Activated T-helper 2 cell treated with anti-CD3 and anti-CD28 coated beads, Interferon-gamma antibody, Interleukin-2, Interleukin-4, amounts not matched to agents 10 μg/mL and 5 μg/mL and 100 μg/mL, durations not matched to agents 14 hours and 24 hours and 36 hours (primary cell): ENCODE measurements around the gene BCAS3. TPM values are rescaled to one million over a fixed set of nuclear protein-coding genes. Genes with fewer than 3 reads are reported as not detected.
"Not testable (repeated sequence)": the region's sequence is repeated elsewhere in the genome, so short reads cannot be mapped to it uniquely, and the experiment has no call there.

Experiments
- DNase-seq: peaks from one replicate; pipeline ENCODE4 v3.0.0; 2021; ENCODE audit warnings: low spot score
- H3K27ac Mint-ChIP-seq: one replicate; pipeline ENCODE4 v1.8.0; 2021; ENCODE audit warnings: mixed read lengths
- H3K27me3 Mint-ChIP-seq: one replicate; pipeline ENCODE4 v1.8.0; 2021; ENCODE audit warnings: low read depth, mixed read lengths
- H3K36me3 Mint-ChIP-seq: one replicate; pipeline ENCODE4 v1.8.0; 2021; ENCODE audit warnings: low read depth, mixed read lengths
- H3K4me1 Mint-ChIP-seq: one replicate; pipeline ENCODE4 v1.8.0; 2021; ENCODE audit warnings: low read depth, mixed read lengths
- H3K4me3 Mint-ChIP-seq: one replicate; pipeline ENCODE4 v1.8.0; 2021; ENCODE audit warnings: low read depth, mild to moderate bottlenecking, moderate library complexity, mixed read lengths
- H3K9me3 Mint-ChIP-seq: one replicate; pipeline ENCODE4 v1.8.0; 2021; ENCODE audit warnings: mixed read lengths
- intact Hi-C: fragments of 100-400 bp; cut with micrococcal nuclease; formaldehyde crosslinking; loops from one replicate; pipeline ENCODE4 v1.15.1; 2023
- total RNA-seq: library from RNA; stranded (reverse); gene quantifications from 2 replicates; pipeline ENCODE4 v1.2.3, GENCODE V29; 2022

Gene BCAS3
- total RNA-seq, 1 donor from 2014 or later = 10.7 TPM

- no peaks in the 10 kb centered on the region for H3K36me3 Mint-ChIP-seq
- H3K27ac Mint-ChIP-seq = no peak overlapping the region
- H3K4me3 Mint-ChIP-seq = no peak overlapping the region
- H3K9me3 Mint-ChIP-seq = no peaks in the 10 kb centered on the region
- no peak for DNase-seq
- H3K27me3 Mint-ChIP-seq = peaks cover 2% of the 10 kb centered on the region
- no peaks in the 10 kb centered on the region for H3K4me1 Mint-ChIP-seq
- intact Hi-C loops = no loop called here
Measured at GRCh38 chr17:60827943-60828342, 150.3 kb downstream of the BCAS3 start.

- intact Hi-C loops = no loop called here
Measured at GRCh38 chr17:60832151-60832585, 154.5 kb downstream of the BCAS3 start.

GRCh38 chr17:60832631-60833030, 155.0 kb downstream of the BCAS3 start:
- Mint-ChIP-seq H3K27ac (no peak overlapping the region), H3K9me3 (no peaks in the 10 kb centered on the region), H3K4me1 (no peaks in the 10 kb centered on the region), H3K4me3 (no peak overlapping the region), H3K36me3 (no peaks in the 10 kb centered on the region), H3K27me3 (peaks cover 7% of the 10 kb centered on the region)
- DNase-seq = no peak
- intact Hi-C loops = no loop called here

More at GRCh38 chr17:60832151-60832585, 154.5 kb downstream of the BCAS3 start:
- no peaks in the 10 kb centered on the region for H3K36me3 Mint-ChIP-seq
- no peak overlapping the region for H3K27ac Mint-ChIP-seq
- H3K4me1 Mint-ChIP-seq = no peaks in the 10 kb centered on the region
- H3K9me3 Mint-ChIP-seq = no peaks in the 10 kb centered on the region
- no peak for DNase-seq
- H3K4me3 Mint-ChIP-seq = no peak overlapping the region
- peaks cover 7% of the 10 kb centered on the region for H3K27me3 Mint-ChIP-seq

- intact Hi-C loops = no loop called here
- H3K27me3 Mint-ChIP-seq = peaks cover 6% of the 10 kb centered on the region
- no peak overlapping the region for H3K27ac Mint-ChIP-seq
- no peak for DNase-seq
- no peaks in the 10 kb centered on the region for H3K36me3 Mint-ChIP-seq
- no peak overlapping the region for H3K4me3 Mint-ChIP-seq
- H3K9me3 Mint-ChIP-seq = no peaks in the 10 kb centered on the region
- H3K4me1 Mint-ChIP-seq = no peaks in the 10 kb centered on the region
Measured at GRCh38 chr17:60840456-60840855, 162.8 kb downstream of the BCAS3 start.

GRCh38 chr17:60845012-60845411, 167.4 kb downstream of the BCAS3 start:
- Mint-ChIP-seq H3K27ac (no peak overlapping the region), H3K27me3 (no peaks in the 10 kb centered on the region), H3K9me3 (no peaks in the 10 kb centered on the region), H3K4me1 (no peaks in the 10 kb centered on the region), H3K36me3 (no peaks in the 10 kb centered on the region), H3K4me3 (no peak overlapping the region)
- DNase-seq = no peak
- intact Hi-C loops = no loop called here

GRCh38 chr17:60846175-60846574, 168.5 kb downstream of the BCAS3 start:
- Mint-ChIP-seq H3K27me3 (no peaks in the 10 kb centered on the region), H3K4me1 (no peaks in the 10 kb centered on the region), H3K27ac (no peak overlapping the region), H3K9me3 (no peaks in the 10 kb centered on the region), H3K4me3 (no peak overlapping the region), H3K36me3 (no peaks in the 10 kb centered on the region)
- intact Hi-C loops = no loop called here
- DNase-seq = no peak

GRCh38 chr17:60851181-60851580, 173.5 kb downstream of the BCAS3 start:
- intact Hi-C loops = no loop called here
- Mint-ChIP-seq H3K4me1 (no peaks in the 10 kb centered on the region), H3K4me3 (no peak overlapping the region), H3K9me3 (no peaks in the 10 kb centered on the region), H3K36me3 (no peaks in the 10 kb centered on the region), H3K27ac (no peak overlapping the region), H3K27me3 (peaks cover 2% of the 10 kb centered on the region)
- no peak for DNase-seq

GRCh38 chr17:60857556-60858080, 180.0 kb downstream of the BCAS3 start:
- H3K4me1 Mint-ChIP-seq = no peaks in the 10 kb centered on the region
- H3K27me3 Mint-ChIP-seq = peaks cover 7% of the 10 kb centered on the region
- no peaks in the 10 kb centered on the region for H3K9me3 Mint-ChIP-seq
- no peak for DNase-seq
- no peaks in the 10 kb centered on the region for H3K36me3 Mint-ChIP-seq
- intact Hi-C loops = no loop called here
- H3K27ac Mint-ChIP-seq = no peak overlapping the region
- H3K4me3 Mint-ChIP-seq = no peak overlapping the region

GRCh38 chr17:60862482-60862881, 184.8 kb downstream of the BCAS3 start:
- Mint-ChIP-seq H3K27ac (no peak overlapping the region), H3K9me3 (no peaks in the 10 kb centered on the region), H3K4me1 (peaks cover 20% of the 10 kb centered on the region), H3K27me3 (peaks cover 3% of the 10 kb centered on the region), H3K36me3 (no peaks in the 10 kb centered on the region), H3K4me3 (no peak overlapping the region)
- intact Hi-C loops = no loop called here
- no peak for DNase-seq

- Mint-ChIP-seq H3K36me3 (no peaks in the 10 kb centered on the region), H3K27ac (peak overlapping the region; percentile 20), H3K9me3 (no peaks in the 10 kb centered on the region), H3K4me1 (peaks cover 20% of the 10 kb centered on the region), H3K4me3 (peak overlapping the region; percentile 20), H3K27me3 (peaks cover 3% of the 10 kb centered on the region)
- DNase-seq = no peak
- intact Hi-C loops = no loop called here
Measured at GRCh38 chr17:60863892-60864707, 186.4 kb downstream of the BCAS3 start.

- Mint-ChIP-seq H3K36me3 (no peaks in the 10 kb centered on the region), H3K4me3 (no peak overlapping the region)
Measured at GRCh38 chr17:60864708-60865005, 187.0 kb downstream of the BCAS3 start.

GRCh38 chr17:60874772-60875171, 197.1 kb downstream of the BCAS3 start:
- intact Hi-C loops = no loop called here
- peaks cover 29% of the 10 kb centered on the region for H3K27me3 Mint-ChIP-seq
- no peaks in the 10 kb centered on the region for H3K9me3 Mint-ChIP-seq
- peaks cover 4% of the 10 kb centered on the region for H3K4me1 Mint-ChIP-seq
- DNase-seq = no peak
- H3K4me3 Mint-ChIP-seq = no peak overlapping the region
- no peaks in the 10 kb centered on the region for H3K36me3 Mint-ChIP-seq
- no peak overlapping the region for H3K27ac Mint-ChIP-seq

More at GRCh38 chr17:60864708-60865005, 187.0 kb downstream of the BCAS3 start:
- peaks cover 4% of the 10 kb centered on the region for H3K27me3 Mint-ChIP-seq
- no peaks in the 10 kb centered on the region for H3K9me3 Mint-ChIP-seq
- H3K4me1 Mint-ChIP-seq = peaks cover 20% of the 10 kb centered on the region
- peak overlapping the region; percentile 36 for H3K27ac Mint-ChIP-seq
- intact Hi-C loops = no loop called here
- DNase-seq = no peak

- intact Hi-C loops, H3K4me3 Mint-ChIP-seq, H3K27ac Mint-ChIP-seq, H3K4me1 Mint-ChIP-seq, H3K9me3 Mint-ChIP-seq, DNase-seq, H3K27me3 Mint-ChIP-seq, H3K36me3 Mint-ChIP-seq: not testable (repeated sequence)
Measured at GRCh38 chr17:60886731-60887613, 209.3 kb downstream of the BCAS3 start.
